Adipose tissue (tissue), 3 donors: ENCODE measurements around the gene KCNQ2. TPM values are rescaled to one million over a fixed set of nuclear protein-coding genes. Genes with fewer than 3 reads are reported as not detected.

Source experiments
- H3K27ac ChIP-seq: one replicate; pipeline ENCODE4 v1.5.1; 2013; ENCODE audit warnings: low read depth, low read length
- WGBS, 3 donors: extraction: QIAGEN DNeasy Blood & Tissue Kit; methylation state at CpG; one replicate each; pipeline ENCODE4 v1.1.7; 2013; 5-methylcytosine and 5-hydroxymethylcytosine counted together
- polyA plus RNA-seq, 3 donors: library from polyadenylated mRNA; stranded (reverse); fragments of 200-250 nt; gene quantifications; one replicate each; pipeline ENCODE4 v1.2.3, GENCODE V29; 2013
- donor health status: healthy with polysubstance abuse.
- donor health status: Bipolar disorder and iron deficiency.
- donor health status: healthy.

The KCNQ2 gene
- polyA plus RNA-seq, 3 donors, result 0.10 to 1.6 TPM; not detected in 1

DNA sequence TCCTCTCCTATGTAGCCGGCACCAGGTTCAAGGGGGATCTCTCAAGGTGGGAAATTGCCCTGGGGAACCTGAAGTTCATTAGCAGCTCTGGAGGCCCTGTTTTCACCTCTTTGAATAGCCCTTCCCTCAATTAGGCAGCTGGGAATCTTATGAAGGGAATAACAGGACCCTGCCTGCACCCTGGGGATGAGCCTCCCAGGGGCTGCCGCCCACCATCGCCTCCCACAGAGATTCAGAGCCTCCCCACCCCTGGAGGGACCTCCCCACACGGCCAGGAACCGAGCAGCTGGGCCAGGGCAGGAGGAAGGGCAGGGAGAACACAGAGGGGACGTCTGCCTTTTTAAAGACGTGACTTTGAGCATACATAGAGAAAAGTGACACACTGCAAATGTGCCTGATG is 31.1 kb upstream of the KCNQ2 start:
- WGBS, 3 donors, result 36 to 45% (median 41%) methylated on average over 7 of the region's 7 CpGs
- H3K27ac ChIP-seq, result no peak overlapping the region

DNA sequence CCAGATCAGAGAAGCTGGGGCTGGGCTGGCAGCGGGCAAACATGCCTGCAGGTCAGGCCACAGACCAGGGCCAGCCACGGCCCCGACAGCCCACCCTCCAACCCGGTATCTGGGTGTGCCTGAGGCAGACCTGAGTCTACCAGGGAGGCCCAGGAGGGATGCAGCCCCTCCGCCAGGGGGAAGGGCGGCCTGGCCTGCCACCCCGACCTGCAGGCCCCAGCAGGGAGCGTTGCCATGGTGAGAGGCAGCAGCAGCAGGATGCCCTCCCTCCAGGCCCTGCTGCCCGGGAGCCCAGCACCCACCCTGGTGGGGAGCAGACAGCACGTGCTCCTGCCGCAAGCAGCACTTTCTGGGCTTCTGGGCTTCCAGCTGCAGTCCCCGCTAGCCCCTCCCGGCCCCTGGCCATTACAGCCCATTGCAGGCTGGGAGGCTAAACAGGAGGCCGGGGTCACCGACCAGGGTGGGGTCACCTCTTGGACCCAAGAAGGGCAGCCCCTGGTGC is 30.3 kb upstream of the KCNQ2 start:
- H3K27ac ChIP-seq, result no peak overlapping the region
- WGBS, 3 donors, result 50 to 61% (median 59%) methylated on average over 15 of the region's 15 CpGs

DNA sequence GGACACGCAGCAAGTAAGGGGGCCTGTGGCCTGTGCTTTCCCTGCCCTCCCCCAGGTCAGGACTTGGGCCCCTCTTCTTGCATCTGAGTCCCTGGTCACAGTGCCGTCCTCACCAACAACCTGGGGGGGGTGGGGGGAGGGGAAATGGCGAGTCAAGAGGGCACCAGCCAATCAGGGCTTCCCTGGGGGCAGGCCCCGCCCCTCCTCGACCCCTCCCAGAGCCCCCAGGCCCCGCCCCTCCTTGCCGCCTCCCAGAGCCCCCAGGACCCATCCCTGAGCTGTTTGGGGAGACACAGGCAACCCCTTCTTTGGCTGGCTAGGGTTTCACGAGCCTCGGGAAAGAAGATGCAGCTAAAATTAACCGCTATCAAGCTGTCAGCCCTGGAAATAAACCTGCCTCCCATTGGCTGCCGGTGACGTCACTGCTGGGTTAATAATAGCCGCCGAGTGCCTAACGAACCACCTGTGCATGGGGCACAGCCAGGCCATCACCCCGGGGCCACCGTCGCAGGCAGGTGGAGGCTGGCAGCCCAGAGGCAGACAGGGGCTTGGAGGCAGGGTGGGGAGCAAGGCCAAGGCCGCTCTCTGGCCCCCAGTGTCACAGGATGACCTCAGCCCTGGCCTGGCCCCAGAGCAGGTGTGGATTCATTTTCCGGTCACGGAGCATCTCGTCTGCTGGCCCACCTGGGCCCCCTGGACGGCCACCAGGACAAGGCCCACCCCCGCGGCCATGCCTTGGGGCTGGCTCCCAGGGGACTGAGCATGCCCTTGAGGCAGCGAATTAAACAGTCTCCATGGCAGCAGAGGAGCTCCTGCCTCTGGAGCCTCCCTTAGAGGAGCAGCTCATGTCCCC is 29.6 kb upstream of the KCNQ2 start:
- no peak overlapping the region for H3K27ac ChIP-seq
- 25 to 29% (median 27%) methylated on average over 26 of the region's 26 CpGs for WGBS, 3 donors

DNA sequence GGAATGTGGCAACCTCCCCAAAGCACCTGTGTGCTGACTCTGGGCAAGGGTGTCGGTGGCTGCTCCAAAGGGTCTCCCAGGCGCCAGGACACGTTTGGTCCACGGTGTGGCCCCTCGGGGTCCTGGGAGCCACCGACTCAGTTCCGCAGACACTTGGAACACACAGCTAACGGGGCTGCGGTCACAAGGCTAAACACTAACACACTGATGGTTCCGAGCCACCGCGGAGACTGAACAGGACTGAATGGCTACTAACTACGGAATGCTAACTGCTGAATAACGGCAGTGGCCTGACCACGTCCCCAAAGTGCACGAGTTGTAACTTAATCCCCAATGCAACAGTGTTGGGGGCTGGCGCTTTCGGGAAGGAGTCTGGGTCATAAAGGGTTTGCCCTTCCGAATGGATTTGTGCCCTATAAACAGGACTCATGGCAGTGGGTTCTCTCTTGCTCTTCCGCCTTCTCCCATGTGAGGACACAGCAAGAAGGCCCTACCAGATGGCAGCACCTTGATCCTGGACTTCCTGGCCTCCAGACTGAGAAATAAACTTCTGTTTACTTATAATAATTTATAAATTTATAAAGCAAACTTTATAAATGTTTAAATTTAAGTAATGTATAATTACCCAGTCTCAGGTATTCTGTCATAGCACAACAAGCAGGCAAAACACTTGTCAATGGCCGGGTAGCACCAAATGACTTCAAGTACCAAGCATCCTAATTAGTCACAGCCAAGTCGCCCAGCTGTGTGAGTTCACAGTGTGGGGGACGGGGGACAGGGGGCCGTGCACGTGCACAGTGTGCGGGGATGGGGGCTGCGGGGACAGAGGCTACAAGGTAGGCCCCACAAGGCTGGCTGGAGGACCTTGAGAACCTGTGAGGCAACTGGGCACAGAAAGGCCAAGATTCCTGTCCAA is 28.7 kb upstream of the KCNQ2 start:
- 77 to 83% (median 82%) methylated on average over 27 of the region's 27 CpGs for WGBS, 3 donors
- no peak overlapping the region for H3K27ac ChIP-seq

DNA sequence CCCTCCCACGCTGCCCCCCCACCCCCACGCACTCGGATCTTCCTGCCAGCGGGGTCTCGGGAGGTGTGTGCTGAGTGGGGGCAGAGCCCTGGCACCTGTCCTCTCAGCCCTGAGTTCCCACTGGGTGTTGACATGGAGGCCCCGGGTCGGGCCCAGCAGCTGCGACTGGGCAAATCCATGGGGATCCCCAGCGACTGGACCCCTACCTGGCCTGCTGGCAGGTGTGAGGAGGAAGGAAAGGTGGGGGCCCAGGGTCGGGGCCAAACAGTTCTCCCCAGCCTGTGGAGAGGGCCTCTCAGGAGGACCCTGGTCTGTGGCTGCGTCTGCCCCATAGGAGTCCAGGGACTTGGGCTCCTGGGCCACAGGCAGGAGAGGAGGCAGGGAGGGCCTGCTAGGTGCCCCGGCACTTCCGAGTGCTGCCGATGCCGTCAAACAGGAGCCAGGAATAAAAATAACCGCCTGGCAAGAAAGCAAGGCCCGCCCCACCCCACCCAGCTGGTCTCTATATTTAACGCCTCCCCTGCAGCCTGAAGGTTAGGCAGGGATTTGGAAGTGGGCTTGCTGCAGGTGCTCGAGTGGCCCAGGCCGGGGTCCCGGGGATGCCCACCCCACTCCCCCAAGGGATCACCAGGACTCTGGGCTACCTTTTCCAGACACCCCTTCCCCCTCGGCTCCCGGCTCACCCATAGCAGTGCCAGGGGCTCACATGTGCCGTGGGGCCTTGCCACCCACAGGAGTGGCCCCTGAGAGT is 27.9 kb upstream of the KCNQ2 start:
- H3K27ac ChIP-seq, result no peak overlapping the region
- WGBS, 3 donors, result 82 to 92% (median 82%) methylated on average over 24 of the region's 24 CpGs

DNA sequence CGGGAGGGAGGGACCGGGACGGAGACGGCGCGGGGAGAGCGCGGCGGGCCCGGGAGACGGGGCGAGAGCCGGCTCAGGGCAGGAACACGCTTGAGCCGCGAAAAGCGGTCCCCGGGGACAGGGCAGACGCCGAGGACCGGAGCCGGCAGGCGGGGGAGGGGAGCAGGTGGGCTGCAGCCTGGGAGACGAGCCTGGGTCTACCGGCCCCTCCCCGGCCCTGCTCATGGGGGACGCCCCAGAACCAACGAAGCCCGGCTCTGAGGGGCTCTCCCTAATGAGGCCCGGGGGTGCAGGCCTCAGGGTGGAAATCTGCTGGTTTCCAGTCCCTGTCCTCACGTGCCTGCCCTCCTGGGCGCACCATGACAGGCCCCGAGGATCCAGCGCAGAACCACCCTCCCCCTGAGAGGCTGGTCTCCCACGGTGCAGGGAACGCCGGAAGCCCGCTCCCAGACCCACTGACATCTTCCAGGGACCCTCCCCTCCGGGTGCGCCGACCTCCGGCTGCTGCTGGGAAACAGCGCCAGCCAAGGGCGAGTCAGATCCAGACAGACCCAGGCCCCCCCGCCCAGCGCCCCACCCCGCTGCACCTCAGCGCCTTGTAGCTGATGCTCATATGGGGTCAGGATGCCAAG is 27.0 kb upstream of the KCNQ2 start:
- no peak overlapping the region for H3K27ac ChIP-seq

DNA sequence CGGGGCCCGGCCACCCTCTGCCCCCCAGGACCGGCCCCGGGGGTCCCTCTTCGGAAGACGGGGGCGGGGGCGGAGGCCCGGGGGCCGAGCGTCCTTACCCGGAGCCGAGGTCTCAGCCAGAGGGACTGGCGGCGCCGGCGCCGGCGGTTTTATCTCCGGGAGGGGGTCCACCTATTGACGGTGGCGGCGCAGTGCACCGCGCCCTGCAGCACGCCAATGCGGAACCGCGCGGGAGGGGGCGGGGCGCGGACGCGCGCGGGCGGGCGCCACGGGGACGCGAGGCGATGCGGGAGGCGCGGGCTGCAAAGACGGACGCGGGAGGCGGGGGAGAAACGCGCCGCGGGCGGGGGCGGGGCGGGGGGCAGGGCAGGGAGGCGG is 26.5 kb upstream of the KCNQ2 start, which contains the start of gene EEF1A2:
Gene EEF1A2 (minus strand): TSS at position 124 of the 378 bp plus-strand sequence. CDS start 1,320 bp downstream, outside the sequence.
- WGBS, 3 donors, result 1 to 2% (median 1%) methylated on average over 22 to 56 of the region's 58 CpGs
- H3K27ac ChIP-seq, result no peak within 1 kb of the TSS

More for the DNA sequence above, 27.0 kb upstream of the KCNQ2 start:
- WGBS, 3 donors, result 8 to 21% (median 9%) methylated on average over 33 to 48 of the region's 48 CpGs

DNA sequence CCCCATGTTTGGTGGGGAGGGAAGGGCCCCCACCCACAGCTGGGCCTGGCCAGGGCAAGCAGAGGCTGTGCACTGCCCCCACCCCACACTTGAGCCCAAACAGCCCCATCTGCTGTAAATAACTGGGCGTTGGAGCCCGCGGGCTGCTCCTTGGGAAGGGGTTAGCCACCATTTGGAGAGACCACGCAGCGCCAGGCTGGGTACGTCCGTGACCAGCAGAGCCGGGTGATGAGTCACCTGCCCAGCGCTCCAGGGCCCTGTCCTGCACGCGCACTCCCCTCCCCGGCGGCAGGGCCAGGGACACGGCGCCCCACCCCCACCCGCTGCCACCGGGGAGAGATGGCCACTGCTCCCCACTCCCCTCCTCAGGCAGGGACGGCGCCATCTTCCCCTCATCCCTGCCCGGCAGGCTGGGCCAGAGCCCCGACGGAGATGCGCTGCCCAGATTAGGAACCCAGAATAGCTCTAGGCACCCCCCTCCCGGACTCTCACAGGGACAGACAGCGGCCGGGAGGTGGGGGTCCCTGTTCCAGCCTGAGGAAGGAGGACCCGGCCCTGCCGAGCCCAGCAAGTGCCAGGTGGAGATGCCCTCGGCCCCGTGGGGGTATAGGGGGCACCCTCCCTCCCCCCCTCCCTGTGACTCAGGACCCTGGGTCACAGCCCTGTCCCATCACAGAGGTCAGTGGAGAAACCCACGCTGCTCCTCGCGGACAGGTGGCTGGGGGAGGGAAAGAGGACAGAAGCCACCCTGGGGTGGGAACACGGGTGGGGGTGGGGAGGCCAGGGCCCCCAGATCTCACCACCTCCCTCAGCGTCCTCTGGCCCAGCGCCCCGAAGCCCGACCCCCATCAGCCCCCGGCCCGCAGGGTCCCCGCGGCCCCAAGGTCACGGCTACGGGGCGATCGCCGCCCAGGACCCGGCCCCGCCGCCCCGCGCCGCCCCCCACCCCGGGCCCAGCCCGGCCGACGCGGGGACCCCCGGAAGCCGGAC is 25.8 kb upstream of the KCNQ2 start:
- no peak overlapping the region for H3K27ac ChIP-seq
- WGBS, 3 donors, result 6 to 11% (median 9%) methylated on average over 41 to 59 of the region's 60 CpGs

DNA sequence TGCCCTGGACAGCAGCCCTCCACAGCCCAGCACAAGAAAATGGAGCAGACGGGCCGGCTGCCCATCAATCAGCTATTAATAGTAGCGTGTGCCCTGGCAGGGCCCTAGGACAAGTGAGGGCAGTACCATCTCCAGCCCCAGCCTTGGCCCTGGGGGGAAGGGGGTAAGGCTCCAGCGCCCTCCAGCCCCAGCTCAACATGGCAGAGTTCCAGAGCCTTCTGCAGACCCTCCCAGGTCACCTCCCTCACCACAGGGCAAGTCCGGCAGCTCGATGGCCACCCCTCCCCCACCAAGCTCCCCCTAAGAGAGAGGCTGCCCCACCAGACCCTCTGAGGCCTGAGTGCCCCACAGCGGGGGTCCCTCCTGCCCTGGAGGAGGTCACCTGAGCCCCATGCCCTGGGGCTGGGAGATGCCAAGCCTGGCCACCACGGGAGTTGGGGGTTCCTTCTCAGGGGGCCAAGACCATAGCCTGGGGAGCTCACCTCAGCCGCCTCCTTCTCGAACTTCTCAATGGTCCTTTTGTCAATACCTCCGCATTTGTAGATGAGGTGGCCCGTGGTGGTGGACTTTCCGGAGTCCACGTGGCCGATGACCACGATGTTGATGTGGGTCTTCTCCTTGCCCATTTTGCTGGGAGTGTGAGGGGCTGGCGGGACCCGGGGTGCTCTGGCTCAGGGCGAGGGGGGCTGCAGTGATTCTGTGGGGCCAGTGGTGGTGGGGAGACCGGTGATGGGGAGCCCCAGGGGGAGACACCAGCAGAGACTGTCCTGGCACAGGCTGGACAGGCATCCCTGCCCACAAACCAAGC is 24.9 kb upstream of the KCNQ2 start:
- WGBS, 3 donors, result 57 to 70% (median 65%) methylated on average over 20 of the region's 20 CpGs
- H3K27ac ChIP-seq, result no peak overlapping the region

DNA sequence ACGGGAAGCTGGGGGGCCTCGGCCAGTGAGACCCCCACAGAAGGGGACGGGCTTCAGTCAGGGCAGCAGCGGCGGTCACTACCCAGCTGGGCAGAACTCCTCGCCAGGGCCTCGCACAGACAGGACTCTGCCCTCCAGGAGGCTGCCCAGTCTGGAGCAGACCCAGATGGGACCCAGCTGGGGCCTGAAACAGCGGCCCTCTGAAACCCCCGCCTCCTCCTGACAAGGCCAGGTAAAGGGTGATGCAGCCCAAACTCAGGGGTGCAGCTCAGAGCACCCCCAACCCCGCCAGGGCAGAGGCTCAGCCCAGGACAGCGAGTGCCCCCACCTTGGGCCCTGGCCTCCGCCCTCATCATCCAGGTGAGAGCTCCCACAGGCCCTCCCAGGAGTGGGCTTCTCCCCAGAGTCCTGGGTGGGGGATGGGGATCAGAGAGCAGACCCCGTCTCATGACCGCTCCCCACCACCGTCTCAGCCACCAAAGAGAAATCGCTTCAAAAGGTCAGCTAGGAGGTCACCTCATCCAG is 24.2 kb upstream of the KCNQ2 start:
- 60 to 75% (median 64%) methylated on average over 11 to 16 of the region's 16 CpGs for WGBS, 3 donors
- no peak overlapping the region for H3K27ac ChIP-seq

DNA sequence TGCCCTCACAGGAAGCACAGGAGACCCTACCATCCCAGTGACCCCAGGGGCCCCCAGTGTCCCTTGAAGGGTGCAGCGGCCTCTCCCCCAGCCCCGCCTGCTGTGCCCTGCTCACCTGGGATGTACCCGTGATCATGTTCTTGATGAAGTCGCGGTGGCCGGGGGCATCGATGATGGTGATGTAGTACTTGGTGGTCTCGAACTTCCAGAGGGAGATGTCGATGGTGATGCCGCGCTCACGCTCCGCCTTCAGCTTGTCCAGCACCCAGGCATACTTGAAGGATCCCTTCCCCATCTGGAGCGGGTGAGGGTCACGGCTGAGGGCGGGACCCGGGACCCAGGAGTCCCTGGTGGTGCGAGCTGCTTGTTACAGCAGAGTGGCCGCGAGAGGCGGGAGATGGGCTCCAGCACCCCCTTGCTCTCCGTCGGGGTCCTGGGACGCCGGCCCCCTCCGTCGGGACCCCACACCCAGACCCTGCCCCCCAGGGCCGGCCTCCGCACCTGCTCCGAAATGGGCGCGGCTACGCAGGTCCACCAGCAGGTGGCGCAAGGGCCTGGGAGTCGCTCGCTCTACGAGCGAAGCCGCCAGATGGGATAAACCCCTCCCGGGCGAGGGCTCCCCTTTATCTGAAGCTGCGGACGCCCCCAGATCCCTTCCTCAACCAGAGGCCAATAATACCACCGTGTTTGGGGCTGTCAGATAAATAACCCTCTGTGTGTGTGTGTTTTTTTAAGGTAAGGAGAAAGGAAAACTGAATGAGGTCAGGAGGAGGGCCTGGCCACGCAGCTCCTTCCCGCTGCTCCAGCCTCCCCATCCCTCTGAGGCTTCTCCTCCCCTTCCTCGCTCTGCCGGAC is 23.5 kb upstream of the KCNQ2 start:
- H3K27ac ChIP-seq, result no peak overlapping the region
- 20 to 25% (median 23%) methylated on average over 45 to 48 of the region's 48 CpGs for WGBS, 3 donors

DNA sequence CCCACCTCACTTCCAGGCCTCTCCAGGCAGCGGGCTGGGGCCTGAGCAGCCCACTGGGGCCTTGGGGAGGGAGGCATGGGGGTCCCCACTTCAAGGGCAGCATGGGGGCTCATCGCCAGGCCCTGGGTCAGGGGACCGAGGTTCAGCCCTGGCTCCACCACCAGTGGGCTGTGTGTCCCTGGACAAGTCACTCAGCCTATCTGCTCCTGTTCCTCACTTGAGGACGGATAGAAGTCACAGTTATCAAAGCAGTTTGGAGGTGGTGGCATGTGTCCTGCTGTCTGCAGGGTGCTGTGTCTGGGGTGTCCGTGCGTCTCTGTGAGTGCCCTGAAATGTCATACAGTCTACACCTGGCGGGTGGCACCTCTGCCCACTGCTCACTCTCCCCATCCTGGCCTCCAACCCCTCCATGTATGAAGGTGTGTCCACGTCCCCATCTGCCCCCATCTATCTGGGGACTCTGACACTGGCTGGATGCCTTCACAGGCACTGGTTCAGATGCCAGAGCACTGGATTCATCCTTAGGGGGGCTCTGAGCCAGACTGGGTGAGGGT is 22.8 kb upstream of the KCNQ2 start:
- no peak overlapping the region for H3K27ac ChIP-seq
- 75 to 88% (median 82%) methylated on average over 7 to 8 of the region's 8 CpGs for WGBS, 3 donors

DNA sequence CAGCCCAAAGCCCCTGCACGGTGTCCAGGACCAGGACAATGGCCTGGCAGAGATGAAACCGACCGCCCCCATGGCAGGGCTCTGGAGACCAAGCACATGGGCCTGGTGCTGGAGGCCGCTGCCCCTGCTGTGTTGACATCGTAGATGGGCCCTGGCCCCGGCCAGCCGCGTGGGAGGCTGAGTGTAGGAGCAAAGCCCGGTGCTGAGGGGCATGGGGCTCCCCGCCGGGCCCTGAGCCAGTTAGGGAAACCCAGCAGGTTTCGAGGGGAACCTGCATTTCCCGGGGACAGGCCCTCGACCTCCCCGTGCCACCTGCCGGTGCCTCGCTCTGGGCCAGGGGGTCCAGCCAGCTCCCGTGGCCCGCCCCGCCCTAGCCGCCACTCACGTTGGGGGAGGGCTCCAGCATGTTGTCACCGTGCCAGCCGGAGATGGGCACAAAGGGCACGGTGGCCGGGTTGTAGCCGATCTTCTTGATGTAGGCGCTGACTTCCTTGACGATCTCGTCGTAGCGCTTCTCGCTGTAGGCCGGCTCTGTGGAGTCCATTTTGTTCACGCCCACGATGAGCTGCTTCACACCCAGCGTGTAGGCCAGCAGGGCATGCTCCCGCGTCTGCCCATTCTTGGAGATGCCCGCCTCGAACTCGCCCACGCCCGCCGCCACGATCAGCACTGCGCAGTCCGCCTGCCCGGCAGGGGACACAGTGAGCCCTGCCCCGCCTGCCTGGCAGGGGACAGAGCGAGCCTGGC is 22.1 kb upstream of the KCNQ2 start:
- WGBS, 3 donors, result 84 to 86% (median 85%) methylated on average over 45 to 51 of the region's 51 CpGs
- H3K27ac ChIP-seq, result no peak overlapping the region

DNA sequence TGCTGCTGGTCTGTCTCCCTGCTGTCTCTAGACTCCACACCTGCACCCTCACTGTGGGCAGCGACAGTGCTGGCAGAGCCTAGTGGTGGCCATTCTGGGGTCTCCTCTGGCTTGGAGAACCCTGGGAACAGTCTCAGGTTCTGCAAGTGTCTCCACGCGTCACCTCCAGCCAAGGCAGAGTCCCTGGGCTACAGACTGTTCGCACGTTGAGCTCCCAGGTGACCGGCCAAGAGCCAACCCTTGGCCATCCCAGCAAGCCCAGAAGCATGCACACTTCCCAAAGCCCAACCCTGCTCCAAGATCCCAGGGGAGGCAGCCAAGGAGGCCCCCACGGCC is 21.6 kb upstream of the KCNQ2 start:
- H3K27ac ChIP-seq, result no peak overlapping the region
- 70 to 86% (median 77%) methylated on average over 7 of the region's 7 CpGs for WGBS, 3 donors
